Heart left ventricle (tissue), 13 donors: ENCODE results near the gene NR1H2.

Experiments
- CTCF ChIP-seq, 12 donors: fragments of 200-600 bp; sonication (generic) in 4 of 12; IDR thresholded peaks; one replicate each; pipeline versions ENCODE4 v1.5.0 to v1.8.0; 2018 to 2022; ENCODE audit warnings: antibody characterized with exemption in 12 of 12, mild to moderate bottlenecking in 5 of 12
- POLR2A ChIP-seq, 2 donors: fragments of 450-650 bp; IDR thresholded peaks; one replicate each; pipeline ENCODE4 v1.6.1; 2017; ENCODE audit warnings: antibody characterized with exemption in 2 of 2, mild to moderate bottlenecking in 2 of 2, moderate library complexity in 2 of 2
- donor health status: ischemic (EF 13 %, LVEDD 7.1; RV severe dilation, severe dysfunction).
- donor health status: DM: no; HTN: yes; CAD: no.
- donor health status: DM: no; HTN: no; CAD: no.
- donor health status: ischemic (EF 25% LVEDD 6.9; RV normal size, moderate dysfunction).
- donor health status: ischemic (EF 25% LVEDD 5.7; RV mildly dilated, moderate dysfunction).
- donor health status: ischemic (EF 35%, LVEDD 5.7; RV mildly dilated, moderate dysfunction).
- donor health status: nonischemic (EF 11% LVEDD 7.7; RV severe dilation, severe dysfunction).
- donor health status: DM: yes; HTN: yes; CAD: no.
- donor health status: PGD.
- donor health status: ischemic (EF 29% LVEDD 5.4; RV normal size, mild dysfunction).
- donor health status: nonischemic (EF 23%, LVEDD 6.1; RV moderate dilation, normal function).

- TF ChIP-seq CTCF (IDR thresholded peaks at IDR 0.05) (no peak), POLR2A (IDR thresholded peaks at IDR 0.05) (no peak)
Measured at GRCh38 chr19:50362030-50362412, 14.2 kb upstream of the NR1H2 start.
